ENCODE data around the gene PRTG.

The PRTG gene

GRCh38 chr15:55750706-55751105, 7.8 kb upstream of the PRTG start:
- Mint-ChIP-seq H3K36me3 (ENCODE audit: low read depth) (no peaks in the 10 kb centered on the region), H3K9me3 (no peaks in the 10 kb centered on the region), H3K4me1 (peaks cover 37% of the 10 kb centered on the region), H3K27ac (no peak overlapping the region), H3K27me3 (ENCODE audit: low read depth, poor library complexity) (peaks cover 6% of the 10 kb centered on the region), H3K4me3 (no peak overlapping the region)
- no peak for TF ChIP-seq CTCF (IDR thresholded peaks at IDR 0.05)
- no peak for DNase-seq

GRCh38 chr15:55743729-55744655, 1.0 kb upstream of the PRTG start:
- Mint-ChIP-seq H3K4me3 (peak overlapping the region; percentile 86), H3K27me3 (ENCODE audit: low read depth, poor library complexity) (no peaks in the 10 kb centered on the region), H3K27ac (peak overlapping the region; percentile 97), H3K9me3 (no peaks in the 10 kb centered on the region), H3K4me1 (peaks cover 23% of the 10 kb centered on the region), H3K36me3 (ENCODE audit: low read depth) (no peaks in the 10 kb centered on the region)
- no peak for TF ChIP-seq CTCF (IDR thresholded peaks at IDR 0.05)
- DNase-seq, result peak; percentile 42

- TF ChIP-seq CTCF (IDR thresholded peaks at IDR 0.05), result no peak
- Mint-ChIP-seq H3K4me1 (peaks cover 18% of the 10 kb centered on the region), H3K9me3 (no peaks in the 10 kb centered on the region), H3K27ac (peak overlapping the region; percentile 91), H3K27me3 (ENCODE audit: low read depth, poor library complexity) (no peaks in the 10 kb centered on the region), H3K4me3 (no peak overlapping the region), H3K36me3 (ENCODE audit: low read depth) (no peaks in the 10 kb centered on the region)
- DNase-seq, result no peak
These were observed 440 bp downstream of the PRTG start for GRCh38 chr15:55742498-55742926.

- no peaks in the 10 kb centered on the region for H3K9me3 Mint-ChIP-seq
- H3K27ac Mint-ChIP-seq, result no peak overlapping the region
- no peak for TF ChIP-seq CTCF (IDR thresholded peaks at IDR 0.05)
- no peak overlapping the region for H3K4me3 Mint-ChIP-seq
- DNase-seq, result peak; percentile 50
- H3K36me3 Mint-ChIP-seq (ENCODE audit: low read depth), result no peaks in the 10 kb centered on the region
- no peaks in the 10 kb centered on the region for H3K27me3 Mint-ChIP-seq (ENCODE audit: low read depth, poor library complexity)
- H3K4me1 Mint-ChIP-seq, result peaks cover 18% of the 10 kb centered on the region
These were observed 987 bp downstream of the PRTG start for GRCh38 chr15:55741833-55742497.

GRCh38 chr15:55740981-55741832, 1.7 kb downstream of the PRTG start:
- peak; percentile 28 for DNase-seq
- Mint-ChIP-seq H3K36me3 (ENCODE audit: low read depth) (no peaks in the 10 kb centered on the region), H3K27ac (no peak overlapping the region)

More at GRCh38 chr15:55740981-55741832, 1.7 kb downstream of the PRTG start:
- Mint-ChIP-seq H3K4me1 (peaks cover 18% of the 10 kb centered on the region), H3K9me3 (no peaks in the 10 kb centered on the region), H3K27me3 (ENCODE audit: low read depth, poor library complexity) (no peaks in the 10 kb centered on the region), H3K4me3 (no peak overlapping the region)
- TF ChIP-seq CTCF (IDR thresholded peaks at IDR 0.05), result no peak
